K562 (cell line): ENCODE measurements around the gene COX19.

ENCODE experiments used
- ARHGAP35 ChIP-seq: fragments of 450-650 bp; IDR thresholded peaks from 2 replicates; pipeline ENCODE4 v1.6.1; 2018; ENCODE audit not compliant: partially characterized antibody
- ATF7 ChIP-seq: fragments of 450-650 bp; IDR thresholded peaks from 2 replicates; pipeline ENCODE4 v1.7.1; 2014; ENCODE audit warnings: mild to moderate bottlenecking, moderate library complexity
- CREB3 ChIP-seq: fragments of 450-650 bp; conservative IDR thresholded peaks from 2 replicates; pipeline ENCODE4 v1.6.1; 2016; ENCODE audit warnings: missing genetic modification characterization, low read depth, mild to moderate bottlenecking, missing compliant biosample characterization, moderate library complexity
- EZH2 ChIP-seq: IDR thresholded peaks from 2 replicates; pipeline ENCODE4 v1.6.1; 2012; ENCODE audit warnings: low read depth, mild to moderate bottlenecking, inconsistent platforms, low read length, borderline replicate concordance
- POLR2A ChIP-seq: fragments of 450-650 bp; conservative IDR thresholded peaks from 2 replicates; pipeline ENCODE4 v1.6.1; 2016
- SNRNP70 ChIP-seq: fragments of 200-400 bp; formaldehyde crosslinking; optimal IDR thresholded peaks from 2 replicates; pipeline ENCODE3; 2017; ENCODE audit warnings: low read depth, low read length
- UBTF ChIP-seq, 2 experiments: IDR thresholded peaks; 2 replicates each; pipeline ENCODE4 v1.6.1; 2012; ENCODE audit warnings: improper control_type of control experiment in 2 of 2, low read depth in 2 of 2, low read length in 2 of 2, borderline replicate concordance in 1 of 2
- ZKSCAN8 ChIP-seq: fragments of 200-800 bp; sonication (Bioruptor generic); IDR thresholded peaks from 2 replicates; pipeline ENCODE4 v1.6.1; 2016; ENCODE audit warnings: missing genetic modification characterization, missing compliant biosample characterization
- TF ChIP-seq, protein P1 (sequence below): sonication (generic); formaldehyde crosslinking; IDR thresholded peaks from 2 replicates; pipeline ENCODE4 v1.5.0; 2020; ENCODE audit warnings: missing genetic modification reagents
- TF ChIP-seq, protein P2 (sequence below), 3 experiments: IDR thresholded peaks in 2 of 3; conservative IDR thresholded peaks in 1 of 3; 2 replicates each; pipeline ENCODE4 v1.5.1; 2011 to 2012; ENCODE audit warnings: low read length in 3 of 3, mild to moderate bottlenecking in 3 of 3, control low read depth in 2 of 3, improper control_type of control experiment in 1 of 3, inconsistent platforms in 1 of 3, low read depth in 1 of 3, mixed read lengths in 1 of 3, moderate library complexity in 1 of 3; ENCODE audit not compliant: insufficient read depth in 2 of 3

DNA sequence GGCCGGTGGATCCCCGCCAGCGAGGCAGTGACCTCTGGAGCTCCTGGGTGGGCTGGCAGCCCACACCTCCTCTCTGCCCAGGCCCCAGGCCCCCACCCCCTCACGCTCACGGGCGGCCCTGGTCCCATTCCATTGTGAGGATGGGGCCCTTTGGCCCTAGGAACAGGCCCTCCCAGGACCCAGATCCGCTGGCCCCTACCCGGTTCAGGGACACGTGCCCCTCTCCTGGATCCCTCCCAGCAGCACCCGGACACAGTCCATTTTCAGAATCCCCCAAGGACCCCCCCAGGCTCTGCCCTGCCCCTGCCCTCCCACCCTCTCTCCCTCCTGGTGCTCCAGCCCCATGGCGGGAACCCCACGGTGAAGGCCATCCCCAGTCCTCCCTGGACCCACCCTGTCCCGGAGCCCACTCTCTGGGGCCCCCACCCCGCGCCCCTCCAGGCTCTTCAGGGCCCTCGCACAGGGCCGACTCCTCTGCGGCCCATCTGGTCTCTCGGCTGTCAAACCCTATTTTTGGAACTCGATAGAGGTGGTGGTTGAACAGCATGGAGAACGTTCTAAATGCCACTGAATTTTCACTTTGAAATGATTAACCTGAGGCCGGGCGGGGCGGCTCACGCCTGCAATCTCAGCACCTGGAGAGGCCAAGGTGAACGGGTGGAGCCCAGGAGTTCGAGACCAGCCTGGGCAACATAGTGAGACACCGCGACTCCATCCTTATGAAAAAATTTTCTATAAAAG lies 28.9 kb downstream of the COX19 start:
- TF ChIP-seq UBTF (IDR thresholded peaks at IDR 0.05; ENCODE audit: borderline replicate concordance in 1 of 2, low read depth in 2 of 2, low read length in 2 of 2) (no peak), POLR2A (no peak), SNRNP70 (no peak), CREB3 (tag) (no peak), ZKSCAN8 (no peak), ATF7 (no peak), EZH2 (no peak), ARHGAP35 (no peak)
- TF ChIP-seq, protein P1, sequence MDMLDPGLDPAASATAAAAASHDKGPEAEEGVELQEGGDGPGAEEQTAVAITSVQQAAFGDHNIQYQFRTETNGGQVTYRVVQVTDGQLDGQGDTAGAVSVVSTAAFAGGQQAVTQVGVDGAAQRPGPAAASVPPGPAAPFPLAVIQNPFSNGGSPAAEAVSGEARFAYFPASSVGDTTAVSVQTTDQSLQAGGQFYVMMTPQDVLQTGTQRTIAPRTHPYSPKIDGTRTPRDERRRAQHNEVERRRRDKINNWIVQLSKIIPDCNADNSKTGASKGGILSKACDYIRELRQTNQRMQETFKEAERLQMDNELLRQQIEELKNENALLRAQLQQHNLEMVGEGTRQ (CRISPR knock-in tag): no peak
- TF ChIP-seq, protein P2, sequence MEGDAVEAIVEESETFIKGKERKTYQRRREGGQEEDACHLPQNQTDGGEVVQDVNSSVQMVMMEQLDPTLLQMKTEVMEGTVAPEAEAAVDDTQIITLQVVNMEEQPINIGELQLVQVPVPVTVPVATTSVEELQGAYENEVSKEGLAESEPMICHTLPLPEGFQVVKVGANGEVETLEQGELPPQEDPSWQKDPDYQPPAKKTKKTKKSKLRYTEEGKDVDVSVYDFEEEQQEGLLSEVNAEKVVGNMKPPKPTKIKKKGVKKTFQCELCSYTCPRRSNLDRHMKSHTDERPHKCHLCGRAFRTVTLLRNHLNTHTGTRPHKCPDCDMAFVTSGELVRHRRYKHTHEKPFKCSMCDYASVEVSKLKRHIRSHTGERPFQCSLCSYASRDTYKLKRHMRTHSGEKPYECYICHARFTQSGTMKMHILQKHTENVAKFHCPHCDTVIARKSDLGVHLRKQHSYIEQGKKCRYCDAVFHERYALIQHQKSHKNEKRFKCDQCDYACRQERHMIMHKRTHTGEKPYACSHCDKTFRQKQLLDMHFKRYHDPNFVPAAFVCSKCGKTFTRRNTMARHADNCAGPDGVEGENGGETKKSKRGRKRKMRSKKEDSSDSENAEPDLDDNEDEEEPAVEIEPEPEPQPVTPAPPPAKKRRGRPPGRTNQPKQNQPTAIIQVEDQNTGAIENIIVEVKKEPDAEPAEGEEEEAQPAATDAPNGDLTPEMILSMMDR (IDR thresholded peaks at IDR 0.05 in 2 of 3, conservative IDR thresholded peaks at IDR 0.05 in 1 of 3; ENCODE audit: insufficient read depth in 2 of 3, low read depth in 1 of 3, low read length in 3 of 3): no peak
